Hepatocyte (in vitro differentiated cells): Measurements from ENCODE around the gene PLCB4. TPM values are rescaled to one million over a fixed set of nuclear protein-coding genes. Genes with fewer than 3 reads are reported as not detected.

Experiments
- DNase-seq: peaks from one replicate; pipeline ENCODE4 v3.0.0-alpha.2; 2016; ENCODE audit warnings: low spot score
- H2AFZ ChIP-seq: fragments of 200-600 bp; sonication (generic); 2 replicates; pipeline ENCODE4 v1.6.0; 2016; ENCODE audit warnings: antibody characterized with exemption, mild to moderate bottlenecking
- H3K27ac ChIP-seq: fragments of 200-600 bp; sonication (generic); 2 replicates; pipeline ENCODE4 v1.5.1; 2016; ENCODE audit warnings: mild to moderate bottlenecking
- H3K27me3 ChIP-seq: fragments of 200-600 bp; sonication (generic); 2 replicates; pipeline ENCODE4 v1.6.1; 2016
- H3K36me3 ChIP-seq: fragments of 200-600 bp; sonication (generic); replicated peaks from 2 replicates; pipeline ENCODE4 v1.5.1; 2016; ENCODE audit warnings: low read depth; ENCODE audit not compliant: insufficient read depth
- H3K4me1 ChIP-seq: fragments of 200-600 bp; sonication (generic); 2 replicates; pipeline ENCODE4 v1.5.1; 2016; ENCODE audit warnings: mild to moderate bottlenecking, moderate library complexity; ENCODE audit not compliant: insufficient read depth
- H3K4me2 ChIP-seq: fragments of 200-600 bp; sonication (generic); 2 replicates; pipeline ENCODE4 v1.6.0; 2016
- H3K4me3 ChIP-seq: fragments of 200-600 bp; sonication (generic); 2 replicates; pipeline ENCODE4 v1.5.1; 2016; ENCODE audit warnings: mild to moderate bottlenecking
- H3K79me2 ChIP-seq: fragments of 200-600 bp; sonication (generic); 2 replicates; pipeline ENCODE4 v1.6.0; 2017; ENCODE audit warnings: mild to moderate bottlenecking
- H3K9me2 ChIP-seq: fragments of 200-600 bp; sonication (generic); replicated peaks from 2 replicates; pipeline ENCODE4 v1.6.0; 2017; ENCODE audit warnings: mild to moderate bottlenecking; ENCODE audit not compliant: insufficient read depth
- H3K9me3 ChIP-seq: fragments of 200-600 bp; sonication (generic); 2 replicates; pipeline ENCODE4 v1.5.1; 2016; ENCODE audit warnings: low read depth, mild to moderate bottlenecking
- H4K20me1 ChIP-seq: fragments of 200-600 bp; sonication (generic); 2 replicates; pipeline ENCODE4 v1.6.0; 2016; ENCODE audit warnings: mild to moderate bottlenecking; ENCODE audit not compliant: insufficient read depth, poor library complexity, severe bottlenecking
- CTCF ChIP-seq: fragments of 200-600 bp; sonication (generic); IDR thresholded peaks from 2 replicates; pipeline ENCODE4 v1.5.1; 2016; ENCODE audit warnings: antibody characterized with exemption, mild to moderate bottlenecking; ENCODE audit not compliant: poor library complexity
- EZH2 ChIP-seq: fragments of 200-600 bp; sonication (generic); IDR thresholded peaks from 2 replicates; pipeline ENCODE4 v1.6.1; 2016; ENCODE audit warnings: antibody characterized with exemption, mild to moderate bottlenecking, borderline replicate concordance
- EZH2phosphoT487 ChIP-seq: fragments of 200-600 bp; sonication (generic); IDR thresholded peaks from one replicate; pipeline ENCODE4 v1.6.1; 2018; ENCODE audit warnings: antibody characterized with exemption, mild to moderate bottlenecking, low read depth, moderate library complexity; ENCODE audit not compliant: unreplicated experiment, severe bottlenecking
- WGBS: methylation state at CpG from one replicate; pipeline ENCODE4 v1.1.6; 2016; ENCODE audit warnings: low lambda C conversion rate; ENCODE audit errors: missing lambda C conversion rate; 5-methylcytosine and 5-hydroxymethylcytosine counted together
- polyA plus RNA-seq: library from polyadenylated mRNA; unstranded; fragments of >200 nt; fragmentation: Nextera tagmentation; extraction: Ambion mirVana; gene quantifications from 2 replicates; pipeline ENCODE4 v1.2.1, GENCODE V29; 2016
- total RNA-seq: library from RNA; depleted of rRNA; stranded (reverse); fragments of >200 nt; gene quantifications from 2 replicates; pipeline ENCODE4 v1.2.3, GENCODE V29; 2014

The PLCB4 gene
- total and polyA plus RNA-seq, 2 experiments from 2014 or later, result 6.4 to 15.0 TPM

DNA sequence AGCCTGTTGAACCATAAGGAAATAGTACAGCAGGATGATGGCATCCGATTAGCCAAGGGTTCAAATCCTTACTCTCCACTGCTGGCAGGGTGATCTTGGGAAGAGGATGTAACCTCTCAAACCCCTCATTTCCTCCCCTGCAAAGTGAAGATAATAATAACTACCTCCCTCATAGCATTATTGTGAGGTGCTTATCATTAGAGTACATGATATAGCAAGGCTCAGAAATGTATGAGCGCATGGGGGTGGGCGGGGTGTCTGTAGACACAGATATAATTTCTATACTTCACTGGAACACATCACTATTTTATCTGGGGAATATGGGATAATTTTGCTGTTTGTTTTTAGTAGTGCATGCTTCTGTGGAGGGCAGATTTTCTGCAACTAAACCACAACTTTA is 355.7 kb downstream of the PLCB4 start:
- no peak for TF ChIP-seq EZH2
- TF ChIP-seq EZH2phosphoT487, result no peak
- no peak for TF ChIP-seq CTCF
- H4K20me1 ChIP-seq, result no peaks in the 10 kb centered on the region

GRCh38 chr20:9427430-9428291 is 358.8 kb downstream of the PLCB4 start:
- no peaks in the 10 kb centered on the region for H3K9me3 ChIP-seq
- no peaks in the 10 kb centered on the region for H3K27me3 ChIP-seq
- no peaks in the 10 kb centered on the region for H3K4me1 ChIP-seq
- H3K9me2 ChIP-seq, result no peaks in the 10 kb centered on the region
- H2AFZ ChIP-seq, result no peak overlapping the region
- H4K20me1 ChIP-seq, result no peaks in the 10 kb centered on the region
- WGBS, result 73% methylated on average over 9 of the region's 9 CpGs
- DNase-seq, result no peak
- TF ChIP-seq EZH2, result no peak
- no peak for TF ChIP-seq EZH2phosphoT487
- TF ChIP-seq CTCF, result no peak
- no peak overlapping the region for H3K27ac ChIP-seq
- H3K79me2 ChIP-seq, result no peaks in the 10 kb centered on the region
- no peak overlapping the region for H3K4me2 ChIP-seq
- H3K4me3 ChIP-seq, result no peak overlapping the region
- H3K36me3 ChIP-seq, result no peaks in the 10 kb centered on the region

More for the DNA sequence above, 355.7 kb downstream of the PLCB4 start:
- Histone ChIP-seq H3K27ac (no peak overlapping the region), H3K4me3 (no peak overlapping the region), H3K4me2 (no peak overlapping the region), H3K27me3 (no peaks in the 10 kb centered on the region), H2AFZ (no peak overlapping the region), H3K9me3 (no peaks in the 10 kb centered on the region), H3K4me1 (no peaks in the 10 kb centered on the region), H3K79me2 (no peaks in the 10 kb centered on the region), H3K9me2 (no peaks in the 10 kb centered on the region), H3K36me3 (no peaks in the 10 kb centered on the region)
- no peak for DNase-seq
- WGBS, result 93% methylated on average over 3 of the region's 3 CpGs

GRCh38 chr20:9428292-9428607 is 359.4 kb downstream of the PLCB4 start:
- no peaks in the 10 kb centered on the region for H3K36me3 ChIP-seq
- no peaks in the 10 kb centered on the region for H3K4me1 ChIP-seq
- no peak overlapping the region for H2AFZ ChIP-seq

More at GRCh38 chr20:9428292-9428607, 359.4 kb downstream of the PLCB4 start:
- H4K20me1 ChIP-seq, result no peaks in the 10 kb centered on the region
- H3K27ac ChIP-seq, result no peak overlapping the region
- H3K9me3 ChIP-seq, result no peaks in the 10 kb centered on the region
- no peak overlapping the region for H3K4me2 ChIP-seq
- no peak for DNase-seq
- H3K27me3 ChIP-seq, result no peaks in the 10 kb centered on the region
- TF ChIP-seq EZH2 (no peak), CTCF (no peak), EZH2phosphoT487 (no peak)
- H3K4me3 ChIP-seq, result no peak overlapping the region
- H3K9me2 ChIP-seq, result no peaks in the 10 kb centered on the region
- H3K79me2 ChIP-seq, result no peaks in the 10 kb centered on the region
